ENCODE measurements around the gene EPS15.
"Not testable (repeated sequence)": the region's sequence is repeated elsewhere in the genome, so short reads cannot be mapped to it uniquely, and the experiment has no call there.

GRCh38 chr1:51501218-51501630 lies 17.8 kb downstream of the EPS15 start:
- TF ChIP-seq, protein P1, sequence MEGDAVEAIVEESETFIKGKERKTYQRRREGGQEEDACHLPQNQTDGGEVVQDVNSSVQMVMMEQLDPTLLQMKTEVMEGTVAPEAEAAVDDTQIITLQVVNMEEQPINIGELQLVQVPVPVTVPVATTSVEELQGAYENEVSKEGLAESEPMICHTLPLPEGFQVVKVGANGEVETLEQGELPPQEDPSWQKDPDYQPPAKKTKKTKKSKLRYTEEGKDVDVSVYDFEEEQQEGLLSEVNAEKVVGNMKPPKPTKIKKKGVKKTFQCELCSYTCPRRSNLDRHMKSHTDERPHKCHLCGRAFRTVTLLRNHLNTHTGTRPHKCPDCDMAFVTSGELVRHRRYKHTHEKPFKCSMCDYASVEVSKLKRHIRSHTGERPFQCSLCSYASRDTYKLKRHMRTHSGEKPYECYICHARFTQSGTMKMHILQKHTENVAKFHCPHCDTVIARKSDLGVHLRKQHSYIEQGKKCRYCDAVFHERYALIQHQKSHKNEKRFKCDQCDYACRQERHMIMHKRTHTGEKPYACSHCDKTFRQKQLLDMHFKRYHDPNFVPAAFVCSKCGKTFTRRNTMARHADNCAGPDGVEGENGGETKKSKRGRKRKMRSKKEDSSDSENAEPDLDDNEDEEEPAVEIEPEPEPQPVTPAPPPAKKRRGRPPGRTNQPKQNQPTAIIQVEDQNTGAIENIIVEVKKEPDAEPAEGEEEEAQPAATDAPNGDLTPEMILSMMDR (conservative IDR thresholded peaks at IDR 0.05; ENCODE audit: low read length): not testable (repeated sequence)
- not testable (repeated sequence) for TF ChIP-seq EZH2phosphoT487 (IDR thresholded peaks at IDR 0.05; ENCODE audit: borderline replicate concordance)

Measured in Loucy (cell line).